ENCODE results near the gene SUPT7L. TPM values are rescaled to one million over a fixed set of nuclear protein-coding genes. Genes with fewer than 3 reads are reported as not detected.
"Not testable (repeated sequence)": the region's sequence is repeated elsewhere in the genome, so short reads cannot be mapped to it uniquely, and the experiment has no call there.

SUPT7L gene
- polyA plus RNA-seq, 3 donors = 57.2 to 68.9 (median 65.8) TPM

- no peak for DNase-seq
Measured at GRCh38 chr2:27697660-27698059, 34.2 kb upstream of the SUPT7L start.

GRCh38 chr2:27690052-27690451, 26.6 kb upstream of the SUPT7L start:
- no peak for DNase-seq

GRCh38 chr2:27689424-27689823, 26.0 kb upstream of the SUPT7L start:
- DNase-seq = no peak

- DNase-seq = no peak
Measured at GRCh38 chr2:27687232-27687631, 23.8 kb upstream of the SUPT7L start.

GRCh38 chr2:27685577-27685976, 22.2 kb upstream of the SUPT7L start:
- DNase-seq = no peak

GRCh38 chr2:27685006-27685405, 21.6 kb upstream of the SUPT7L start:
- not testable (repeated sequence) for DNase-seq

- DNase-seq = peak; percentile 89
Measured at GRCh38 chr2:27683390-27684071, 20.1 kb upstream of the SUPT7L start.

- not testable (repeated sequence) for DNase-seq
Measured at GRCh38 chr2:27682334-27682771, 18.9 kb upstream of the SUPT7L start.

GRCh38 chr2:27681841-27682240, 18.4 kb upstream of the SUPT7L start:
- DNase-seq = no peak

- no peak for DNase-seq
Measured at GRCh38 chr2:27680571-27680970, 17.2 kb upstream of the SUPT7L start.

- no peak for DNase-seq
Measured at GRCh38 chr2:27672723-27673486, 9.5 kb upstream of the SUPT7L start.

GRCh38 chr2:27671235-27671634, 7.8 kb upstream of the SUPT7L start:
- no peak for DNase-seq

GRCh38 chr2:27667446-27667845, 4.0 kb upstream of the SUPT7L start:
- no peak for DNase-seq

- no peak for DNase-seq
Measured at GRCh38 chr2:27664622-27665363, 1.4 kb upstream of the SUPT7L start.

GRCh38 chr2:27664154-27664574, 750 bp upstream of the SUPT7L start:
- DNase-seq = no peak

GRCh38 chr2:27661371-27661770, 2.0 kb downstream of the SUPT7L start:
- no peak for DNase-seq

GRCh38 chr2:27655155-27655951, 8.1 kb downstream of the SUPT7L start:
- no peak for DNase-seq

GRCh38 chr2:27653397-27653796, 10.0 kb downstream of the SUPT7L start:
- no peak for DNase-seq

GRCh38 chr2:27652790-27653189, 10.6 kb downstream of the SUPT7L start:
- DNase-seq = no peak

- DNase-seq = no peak
Measured at GRCh38 chr2:27652341-27652740, 11.1 kb downstream of the SUPT7L start.

- no peak for DNase-seq
Measured at GRCh38 chr2:27651056-27651455, 12.4 kb downstream of the SUPT7L start.

GRCh38 chr2:27647737-27648136, 15.7 kb downstream of the SUPT7L start:
- no peak for DNase-seq
